ENCODE results near the gene IL31.

- TF ChIP-seq CTCF (conservative IDR thresholded peaks at IDR 0.05; ENCODE audit: low read length) (no peak), EZH2phosphoT487 (IDR thresholded peaks at IDR 0.05; ENCODE audit: borderline replicate concordance, low read depth, low read length) (no peak)
Measured at GRCh38 chr12:122197612-122197966, 23.6 kb upstream of the IL31 start.

Measured in OCI-LY7 (cell line).